GM18861 (cell line): ENCODE results near the gene BEST2.

Source experiments
- ATAC-seq: cut with Tn5 transposase; IDR thresholded peaks from one replicate; pipeline ENCODE4 v1.9.1; 2021; ENCODE audit not compliant: unreplicated experiment

BEST2 gene

GRCh38 chr19:12766051-12766521 is 14.5 kb downstream of the BEST2 start:
- no peak for ATAC-seq

- ATAC-seq, result no peak
Observed at GRCh38 chr19:12767150-12767549, 15.6 kb downstream of the BEST2 start.

GRCh38 chr19:12767666-12768065 is 16.1 kb downstream of the BEST2 start:
- ATAC-seq, result no peak

GRCh38 chr19:12769689-12770088 is 18.1 kb downstream of the BEST2 start:
- ATAC-seq, result no peak

GRCh38 chr19:12770922-12771321 is 19.3 kb downstream of the BEST2 start:
- no peak for ATAC-seq

GRCh38 chr19:12772323-12772722 is 20.7 kb downstream of the BEST2 start:
- no peak for ATAC-seq

GRCh38 chr19:12773571-12773970 is 22.0 kb downstream of the BEST2 start:
- no peak for ATAC-seq

- no peak for ATAC-seq
Observed at GRCh38 chr19:12774588-12775555, 23.3 kb downstream of the BEST2 start, which contains the start of gene HOOK2. Gene HOOK2 (minus strand): TSS chr19:12775552. CDS start chr19:12775449, 103 bp downstream.

- no peak for ATAC-seq
Observed at GRCh38 chr19:12777217-12778016, 25.8 kb downstream of the BEST2 start.

GRCh38 chr19:12778017-12778904 is 26.7 kb downstream of the BEST2 start:
- ATAC-seq, result no peak

- ATAC-seq, result no peak
Observed at GRCh38 chr19:12778905-12779161, 27.2 kb downstream of the BEST2 start.

GRCh38 chr19:12779162-12779993 is 27.8 kb downstream of the BEST2 start:
- no peak for ATAC-seq

GRCh38 chr19:12782174-12782423 is 30.5 kb downstream of the BEST2 start:
- no peak for ATAC-seq

- ATAC-seq, result peak; percentile 18
Observed at GRCh38 chr19:12782424-12783290, 31.1 kb downstream of the BEST2 start.

- no peak for ATAC-seq
Observed at GRCh38 chr19:12783291-12783848, 31.8 kb downstream of the BEST2 start.

GRCh38 chr19:12783849-12784393 is 32.3 kb downstream of the BEST2 start:
- ATAC-seq, result no peak

- no peak for ATAC-seq
Observed at GRCh38 chr19:12784394-12784870, 32.8 kb downstream of the BEST2 start.

GRCh38 chr19:12784871-12785430 is 33.4 kb downstream of the BEST2 start:
- ATAC-seq, result no peak
